GM23338 (cell line): ENCODE results near the gene NEO1. TPM values are rescaled to one million over a fixed set of nuclear protein-coding genes. Genes with fewer than 3 reads are reported as not detected.

Source experiments
- ATAC-seq: fragments of 200-7000 bp; cut with Tn5 transposase; 3 replicates; pipeline ENCODE4 v1.9.1; 2020
- DNase-seq: peaks from one replicate; pipeline ENCODE4 v3.0.0-alpha.2; 2015; ENCODE audit warnings: low spot score
- H2AFZ ChIP-seq: fragments of 200-600 bp; sonication (generic); 2 replicates; pipeline ENCODE4 v1.8.0; 2016; ENCODE audit warnings: antibody characterized with exemption, mild to moderate bottlenecking, moderate library complexity
- H3F3A ChIP-seq: fragments of 200-600 bp; sonication (generic); replicated peaks from 2 replicates; pipeline ENCODE4 v1.8.0; 2017; ENCODE audit warnings: antibody characterized with exemption, mixed run types, low read depth
- H3K27ac ChIP-seq: fragments of 200-600 bp; sonication (generic); 2 replicates; pipeline ENCODE4 v1.6.1; 2016; ENCODE audit warnings: low read depth
- H3K27me3 ChIP-seq: fragments of 200-600 bp; sonication (generic); 2 replicates; pipeline ENCODE4 v1.8.0; 2016; ENCODE audit warnings: mild to moderate bottlenecking, mixed run types, moderate library complexity; ENCODE audit not compliant: insufficient read depth
- H3K36me3 ChIP-seq: fragments of 200-600 bp; sonication (generic); 2 replicates; pipeline ENCODE4 v1.8.0; 2016; ENCODE audit warnings: mild to moderate bottlenecking; ENCODE audit not compliant: insufficient read depth
- H3K4me1 ChIP-seq: fragments of 200-600 bp; sonication (generic); 2 replicates; pipeline ENCODE4 v1.8.0; 2016; ENCODE audit warnings: mild to moderate bottlenecking, moderate library complexity; ENCODE audit not compliant: insufficient read depth
- H3K4me2 ChIP-seq: fragments of 200-600 bp; sonication (generic); 2 replicates; pipeline ENCODE4 v1.7.1; 2017; ENCODE audit warnings: mixed run types
- H3K4me3 ChIP-seq: fragments of 200-600 bp; sonication (generic); 2 replicates; pipeline ENCODE4 v1.6.1; 2016; ENCODE audit warnings: mixed run types
- H3K79me2 ChIP-seq: fragments of 200-600 bp; sonication (generic); replicated peaks from 2 replicates; pipeline ENCODE4 v1.8.0; 2017; ENCODE audit warnings: mild to moderate bottlenecking; ENCODE audit not compliant: insufficient read depth
- H3K9me2 ChIP-seq: fragments of 200-600 bp; sonication (generic); 2 replicates; pipeline ENCODE4 v1.8.0; 2017; ENCODE audit not compliant: insufficient read depth
- H4K20me1 ChIP-seq: fragments of 200-600 bp; sonication (generic); replicated peaks from 2 replicates; pipeline ENCODE4 v1.8.0; 2017; ENCODE audit warnings: mild to moderate bottlenecking; ENCODE audit not compliant: insufficient read depth
- H3K27ac Mint-ChIP-seq: 2 replicates; pipeline ENCODE4 v1.8.0; 2020; ENCODE audit warnings: inconsistent platforms, mild to moderate bottlenecking, moderate library complexity, mixed read lengths
- H3K27me3 Mint-ChIP-seq: 3 replicates; pipeline ENCODE4 v1.8.0; 2022; ENCODE audit warnings: low read depth, mild to moderate bottlenecking, moderate library complexity, mixed read lengths, inconsistent platforms; ENCODE audit not compliant: insufficient read depth, poor library complexity
- H3K36me3 Mint-ChIP-seq: 3 replicates; pipeline ENCODE4 v1.8.0; 2021; ENCODE audit warnings: low read depth, mild to moderate bottlenecking, inconsistent platforms, moderate library complexity, mixed read lengths
- H3K4me1 Mint-ChIP-seq: 3 replicates; pipeline ENCODE4 v1.8.0; 2020; ENCODE audit warnings: mild to moderate bottlenecking, inconsistent platforms, mixed read lengths
- H3K4me3 Mint-ChIP-seq: 3 replicates; pipeline ENCODE4 v1.8.0; 2021; ENCODE audit warnings: moderate library complexity, mild to moderate bottlenecking, inconsistent platforms, mixed read lengths
- H3K9me3 Mint-ChIP-seq: 3 replicates; pipeline ENCODE4 v1.8.0; 2020; ENCODE audit warnings: moderate library complexity, mild to moderate bottlenecking, inconsistent platforms, mixed read lengths
- CREB1 ChIP-seq: fragments of 250-450 bp; sonication (Bioruptor Pico); IDR thresholded peaks from 2 replicates; pipeline ENCODE4 v1.5.0; 2020; ENCODE audit warnings: low read depth, mild to moderate bottlenecking, moderate library complexity
- CTCF ChIP-seq, 2 experiments: fragments of 200-600 bp in 1 of 2; sonication (generic) in 1 of 2; conservative IDR thresholded peaks; 2 replicates each; pipeline versions ENCODE4 v1.5.1 to v1.6.1; 2016 to 2017; ENCODE audit warnings: antibody characterized with exemption in 2 of 2, low read depth in 2 of 2, mild to moderate bottlenecking in 2 of 2, moderate library complexity in 1 of 2
- EZH2 ChIP-seq: fragments of 200-600 bp; sonication (generic); IDR thresholded peaks from one replicate; pipeline ENCODE4 v1.8.0; 2017; ENCODE audit warnings: antibody characterized with exemption, mild to moderate bottlenecking, low read depth; ENCODE audit not compliant: unreplicated experiment
- JUNB ChIP-seq: IDR thresholded peaks from one replicate; pipeline ENCODE4 v1.6.1; 2016; ENCODE audit warnings: antibody characterized with exemption; ENCODE audit not compliant: unreplicated experiment
- NANOG ChIP-seq: IDR thresholded peaks from 2 replicates; pipeline ENCODE4 v1.6.1; 2016; ENCODE audit warnings: antibody characterized with exemption, borderline replicate concordance
- ZNF114 ChIP-seq: fragments of 250-450 bp; sonication (Bioruptor Pico); IDR thresholded peaks from 2 replicates; pipeline ENCODE4 v1.5.0; 2020; ENCODE audit warnings: mild to moderate bottlenecking, moderate library complexity
- ZNF331 ChIP-seq: fragments of 250-450 bp; sonication (Bioruptor Pico); IDR thresholded peaks from 2 replicates; pipeline ENCODE4 v1.5.0; 2020; ENCODE audit warnings: low read depth, mild to moderate bottlenecking, moderate library complexity
- ZNF462 ChIP-seq: fragments of 250-450 bp; sonication (Bioruptor Pico); IDR thresholded peaks from 2 replicates; pipeline ENCODE4 v1.5.0; 2020; ENCODE audit warnings: mild to moderate bottlenecking, moderate library complexity
- polyA plus RNA-seq: library from polyadenylated mRNA; unstranded; fragments of >200 nt; fragmentation: Nextera tagmentation; extraction: Ambion mirVana; gene quantifications from 2 replicates; pipeline ENCODE4 v1.2.1, GENCODE V29; 2016
- total RNA-seq: library from RNA; depleted of rRNA; stranded (reverse); fragments of >200 nt; shearing (Covaris generic); gene quantifications from 2 replicates; pipeline ENCODE4 v1.2.3, GENCODE V29; 2014
- TF ChIP-seq, protein P1 (sequence below): IDR thresholded peaks from 2 replicates; pipeline ENCODE4 v1.6.1; 2016; ENCODE audit warnings: antibody characterized with exemption

NEO1 gene
- total and polyA plus RNA-seq, 2 experiments from 2014 or later: 8.4 to 45.8 TPM

DNA sequence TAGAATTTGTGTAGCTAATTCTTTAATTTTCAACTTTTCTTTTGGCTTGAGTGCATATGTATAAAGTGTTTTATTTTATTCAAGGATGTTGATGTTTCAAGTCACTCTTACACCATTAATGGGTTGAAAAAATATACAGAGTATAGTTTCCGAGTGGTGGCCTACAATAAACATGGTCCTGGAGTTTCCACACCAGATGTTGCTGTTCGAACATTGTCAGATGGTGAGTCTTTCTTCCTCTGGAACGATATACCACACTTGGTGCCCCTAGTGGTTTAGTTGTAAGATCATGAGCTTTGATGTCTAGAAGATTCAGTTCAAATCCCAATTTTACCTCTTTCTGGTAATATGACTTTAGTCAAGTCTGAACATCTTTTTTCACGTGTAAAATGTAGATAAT is 197.2 kb downstream of the NEO1 start:
- Histone ChIP-seq H3F3A (no peaks in the 10 kb centered on the region), H3K4me2 (no peak overlapping the region), H4K20me1 (no peaks in the 10 kb centered on the region; the same call in 1 of the 2 replicates), H2AFZ (no peak overlapping the region), H3K9me2 (no peaks in the 10 kb centered on the region), H3K4me1 (no peaks in the 10 kb centered on the region), H3K27me3 (no peaks in the 10 kb centered on the region), H3K79me2 (no peaks in the 10 kb centered on the region), H3K4me3 (no peak overlapping the region), H3K27ac (no peak overlapping the region), H3K36me3 (peaks cover 2% of the 10 kb centered on the region; the same call in 1 of the 2 replicates)
- DNase-seq: no peak
- H3K9me3 Mint-ChIP-seq: no peaks in the 10 kb centered on the region
- no peak overlapping the region for H3K27ac Mint-ChIP-seq
- peaks cover 3% of the 10 kb centered on the region; the same call in 1 of the 3 replicates for H3K36me3 Mint-ChIP-seq
- ATAC-seq: no peak
- H3K4me1 Mint-ChIP-seq: no peaks in the 10 kb centered on the region
- H3K4me3 Mint-ChIP-seq: no peak overlapping the region
- peak in 1 of 2 experiments; percentile 31; a peak in 2 of 4 replicates for TF ChIP-seq CTCF (conservative IDR thresholded peaks at IDR 0.05; ENCODE audit: low read depth in 2 of 2)
- no peak for TF ChIP-seq NANOG
- no peaks in the 10 kb centered on the region for H3K27me3 Mint-ChIP-seq

DNA sequence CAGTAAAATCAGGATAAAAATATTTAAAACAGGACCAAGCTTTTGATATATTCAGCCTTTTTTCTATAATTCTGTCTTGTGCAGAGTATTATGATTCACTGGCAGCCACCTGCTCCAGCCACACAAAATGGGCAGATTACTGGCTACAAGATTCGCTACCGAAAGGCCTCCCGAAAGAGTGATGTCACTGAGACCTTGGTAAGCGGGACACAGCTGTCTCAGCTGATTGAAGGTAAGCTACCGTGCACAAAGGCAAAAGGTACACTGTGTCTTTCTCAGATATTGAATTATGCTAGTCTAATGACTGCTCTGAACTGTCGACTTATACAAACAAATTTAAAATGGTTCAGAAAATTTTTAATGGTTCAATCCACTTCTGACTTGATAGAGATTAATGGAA is 202.3 kb downstream of the NEO1 start:
- Histone ChIP-seq H3K4me3 (no peak overlapping the region), H3F3A (no peaks in the 10 kb centered on the region), H4K20me1 (no peaks in the 10 kb centered on the region), H3K4me2 (no peak overlapping the region), H3K4me1 (no peaks in the 10 kb centered on the region), H3K27me3 (no peaks in the 10 kb centered on the region), H3K9me2 (no peaks in the 10 kb centered on the region), H3K27ac (no peak overlapping the region), H2AFZ (no peak overlapping the region), H3K36me3 (peaks cover 5% of the 10 kb centered on the region; the same call in 1 of the 2 replicates), H3K79me2 (no peaks in the 10 kb centered on the region)
- peaks cover 5% of the 10 kb centered on the region for H3K27me3 Mint-ChIP-seq
- ATAC-seq (no peak), DNase-seq (no peak)
- no peaks in the 10 kb centered on the region for H3K4me1 Mint-ChIP-seq
- no peak overlapping the region for H3K4me3 Mint-ChIP-seq
- no peak overlapping the region for H3K27ac Mint-ChIP-seq
- peaks cover 14% of the 10 kb centered on the region; the same call in 2 of the 3 replicates for H3K36me3 Mint-ChIP-seq
- H3K9me3 Mint-ChIP-seq: no peaks in the 10 kb centered on the region
- TF ChIP-seq ZNF114 (CRISPR knock-in tag) (no peak), JUNB (no peak), ZNF331 (CRISPR knock-in tag) (no peak), ZNF462 (no peak), EZH2 (no peak), CREB1 (CRISPR knock-in tag) (no peak), NANOG (no peak)
- TF ChIP-seq, protein P1, sequence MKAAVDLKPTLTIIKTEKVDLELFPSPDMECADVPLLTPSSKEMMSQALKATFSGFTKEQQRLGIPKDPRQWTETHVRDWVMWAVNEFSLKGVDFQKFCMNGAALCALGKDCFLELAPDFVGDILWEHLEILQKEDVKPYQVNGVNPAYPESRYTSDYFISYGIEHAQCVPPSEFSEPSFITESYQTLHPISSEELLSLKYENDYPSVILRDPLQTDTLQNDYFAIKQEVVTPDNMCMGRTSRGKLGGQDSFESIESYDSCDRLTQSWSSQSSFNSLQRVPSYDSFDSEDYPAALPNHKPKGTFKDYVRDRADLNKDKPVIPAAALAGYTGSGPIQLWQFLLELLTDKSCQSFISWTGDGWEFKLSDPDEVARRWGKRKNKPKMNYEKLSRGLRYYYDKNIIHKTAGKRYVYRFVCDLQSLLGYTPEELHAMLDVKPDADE: no peak
